GM21576 (cell line): Measurements from ENCODE around the gene ZBTB48.

Source experiments
- ATAC-seq: cut with Tn5 transposase; IDR thresholded peaks from one replicate; pipeline ENCODE4 v1.9.1; 2021; ENCODE audit warnings: mild to moderate bottlenecking, moderate library complexity; ENCODE audit not compliant: unreplicated experiment

Gene ZBTB48

GRCh38 chr1:6572653-6573383 is 7.0 kb upstream of the ZBTB48 start:
- ATAC-seq, result no peak

DNA sequence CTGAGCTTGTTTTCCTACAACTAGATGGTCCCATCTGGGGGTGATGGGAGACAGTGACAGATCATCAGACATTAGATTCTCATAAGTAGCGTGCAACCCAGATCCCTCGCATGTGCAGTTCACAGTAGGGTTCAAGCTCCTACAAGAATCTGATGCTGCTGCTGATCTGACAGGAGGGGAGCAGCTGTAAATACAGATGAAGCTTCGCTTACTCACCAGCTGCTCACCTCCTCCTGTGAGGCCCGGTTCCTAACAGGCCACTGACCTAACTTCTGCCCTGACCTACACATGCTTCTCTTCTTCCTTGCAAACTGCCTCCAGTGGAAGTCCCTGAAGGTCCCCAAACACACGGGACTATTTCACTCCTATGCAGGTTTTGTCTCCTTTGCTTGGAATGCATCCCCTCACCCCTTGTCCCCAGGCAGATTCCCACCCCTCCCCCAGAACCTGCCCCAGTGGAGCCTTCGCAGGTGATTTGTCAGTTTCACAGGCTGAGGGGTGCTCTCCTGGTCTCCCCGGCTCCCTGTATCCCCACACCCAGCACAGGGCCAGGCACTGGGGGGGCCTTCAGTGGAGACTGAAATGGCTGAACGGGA is 5.7 kb upstream of the ZBTB48 start:
- no peak for ATAC-seq

- no peak for ATAC-seq
These were observed 5.0 kb upstream of the ZBTB48 start for GRCh38 chr1:6574818-6575217.

- no peak for ATAC-seq
These were observed 1.8 kb upstream of the ZBTB48 start for GRCh38 chr1:6577831-6578525.

- ATAC-seq, result no peak
These were observed 995 bp upstream of the ZBTB48 start for GRCh38 chr1:6578624-6579373.

DNA sequence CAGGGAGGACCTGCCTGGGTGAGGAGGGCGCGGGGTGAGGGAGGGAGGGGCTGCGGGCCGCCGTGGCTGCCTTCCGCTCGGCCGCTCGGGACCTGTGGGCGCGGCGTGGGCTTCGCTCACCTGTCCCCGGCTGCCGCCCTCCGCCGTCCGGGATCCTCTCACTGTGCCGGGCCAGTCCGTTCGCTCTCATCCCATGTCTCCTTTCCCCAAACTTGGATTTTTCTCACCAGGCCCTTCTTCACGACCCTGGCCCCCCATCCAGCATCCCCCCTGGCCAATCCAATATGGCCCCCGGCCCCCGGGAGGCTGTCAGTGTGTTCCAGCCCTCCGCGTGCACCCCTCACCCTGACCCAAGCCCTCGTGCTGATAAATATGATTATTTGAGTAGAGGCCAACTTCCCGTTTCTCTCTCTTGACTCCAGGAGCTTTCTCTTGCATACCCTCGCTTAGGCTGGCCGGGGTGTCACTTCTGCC is 362 bp downstream of the ZBTB48 start:
- ATAC-seq, result no peak

GRCh38 chr1:6580593-6581409 is 1.0 kb downstream of the ZBTB48 start:
- no peak for ATAC-seq

- ATAC-seq, result no peak
These were observed 1.9 kb downstream of the ZBTB48 start for GRCh38 chr1:6581561-6582305.

DNA sequence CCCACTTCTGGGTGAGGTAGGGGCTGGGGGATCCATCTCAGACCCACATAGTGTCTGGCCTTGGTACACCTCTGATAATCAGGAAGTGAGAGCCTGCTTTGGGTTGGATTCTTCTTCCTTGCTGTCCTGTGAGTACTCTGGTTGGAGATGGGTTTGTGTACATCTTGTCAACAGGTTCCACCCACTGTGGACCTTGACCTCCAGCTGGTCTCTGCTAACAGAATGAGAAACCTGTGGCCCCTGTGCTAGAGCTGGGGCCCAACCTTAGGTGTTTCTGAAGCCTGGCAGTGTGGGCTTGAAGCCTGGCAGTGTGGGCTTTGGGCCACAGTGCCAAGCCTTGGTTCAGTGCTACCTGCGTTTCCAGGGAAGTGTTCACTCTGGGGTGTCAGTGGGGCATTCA is 2.6 kb downstream of the ZBTB48 start:
- no peak for ATAC-seq

DNA sequence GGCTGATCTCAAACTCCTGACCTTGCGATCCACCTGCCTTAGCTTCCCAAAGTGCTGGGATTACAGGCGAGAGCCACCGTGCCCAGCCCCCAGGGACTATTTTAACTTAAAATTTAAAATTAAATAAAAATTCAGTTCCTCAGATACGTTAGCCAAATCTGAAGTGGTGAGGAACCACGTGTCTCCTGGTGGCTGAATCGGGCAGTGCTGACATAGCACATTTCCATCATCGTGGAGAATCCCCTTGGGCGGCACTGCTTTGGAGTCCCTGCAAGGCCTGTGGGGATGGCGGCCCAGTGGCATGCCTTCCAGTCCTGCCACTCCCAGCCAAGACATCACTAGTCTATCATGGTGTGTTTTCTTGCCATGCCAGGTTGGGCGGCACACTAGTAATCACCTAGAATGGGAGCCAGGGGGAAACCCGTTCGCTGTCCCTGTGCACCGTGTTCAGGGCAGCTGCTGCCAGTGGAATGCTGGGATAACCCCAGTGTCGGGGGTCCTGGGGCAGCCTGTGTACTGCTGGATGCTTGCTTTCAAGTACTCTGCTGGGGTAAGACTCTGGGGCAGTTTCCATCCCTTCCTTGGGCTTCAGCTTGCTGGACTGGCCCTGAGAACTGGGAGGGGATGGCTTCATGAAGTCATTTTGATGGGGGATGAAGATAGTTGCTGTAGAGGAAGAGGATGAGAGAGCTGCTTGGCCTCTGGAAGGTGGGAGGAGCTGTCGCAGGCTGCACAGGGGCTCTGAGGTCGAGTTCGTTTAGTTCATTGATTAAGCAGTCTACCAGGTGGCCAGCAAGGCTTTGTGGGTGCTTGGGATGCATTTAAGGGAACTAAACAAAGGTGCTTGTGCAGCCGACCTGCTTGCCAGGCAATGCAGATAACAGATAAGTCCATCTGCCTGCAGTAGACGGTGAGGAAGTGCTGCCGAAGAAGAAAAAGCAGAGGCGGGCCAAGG is 4.6 kb downstream of the ZBTB48 start:
- no peak for ATAC-seq

DNA sequence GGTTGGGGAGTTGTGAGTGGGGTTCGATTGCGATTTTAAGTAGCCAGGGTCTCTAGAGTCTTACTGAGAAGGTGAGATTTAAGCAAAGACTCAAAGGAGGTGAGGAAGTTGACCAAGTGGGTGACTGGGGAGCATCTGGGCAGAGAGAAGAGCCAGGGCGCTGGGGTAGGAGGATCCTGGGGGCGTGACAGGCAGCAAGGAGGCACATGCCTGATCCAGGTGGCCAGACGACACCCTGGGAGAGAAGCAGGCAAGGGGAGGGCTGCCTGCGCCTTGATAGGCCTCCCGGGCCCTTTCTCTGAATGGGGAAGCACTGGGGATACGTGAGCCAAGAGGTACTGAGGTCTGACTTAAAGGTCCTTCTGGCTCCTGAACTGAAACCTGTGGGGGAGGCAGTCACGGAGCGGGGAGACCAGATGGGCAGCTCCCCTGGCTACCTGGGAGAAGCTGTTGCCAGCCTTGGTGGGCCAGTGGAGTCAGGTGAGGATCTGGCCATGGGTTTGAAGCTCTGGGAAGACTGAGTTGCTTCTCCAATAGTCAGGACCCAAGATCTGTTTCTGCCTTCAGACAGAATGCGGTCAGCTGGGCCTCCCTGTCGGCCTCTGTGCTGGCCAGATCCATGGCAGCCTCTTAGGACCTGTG is 5.4 kb downstream of the ZBTB48 start:
- ATAC-seq, result no peak

DNA sequence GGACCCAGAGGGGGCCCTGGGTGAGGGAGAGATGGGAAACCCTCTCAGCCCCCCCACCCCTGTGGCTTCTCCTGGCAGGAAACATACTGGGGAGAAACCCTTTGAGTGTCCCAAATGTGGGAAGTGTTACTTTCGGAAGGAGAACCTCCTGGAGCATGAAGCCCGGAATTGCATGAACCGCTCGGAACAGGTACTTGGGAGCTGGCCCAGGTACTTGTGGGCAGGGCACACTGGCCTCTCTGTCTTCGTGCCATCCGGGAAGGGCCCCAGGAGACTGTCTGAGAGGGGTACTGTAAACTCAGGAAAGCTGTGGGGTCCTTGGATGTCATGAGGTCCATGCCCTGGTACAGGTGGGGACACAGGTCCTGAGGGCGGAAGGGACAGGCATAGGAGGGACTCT is 6.0 kb downstream of the ZBTB48 start:
- no peak for ATAC-seq

DNA sequence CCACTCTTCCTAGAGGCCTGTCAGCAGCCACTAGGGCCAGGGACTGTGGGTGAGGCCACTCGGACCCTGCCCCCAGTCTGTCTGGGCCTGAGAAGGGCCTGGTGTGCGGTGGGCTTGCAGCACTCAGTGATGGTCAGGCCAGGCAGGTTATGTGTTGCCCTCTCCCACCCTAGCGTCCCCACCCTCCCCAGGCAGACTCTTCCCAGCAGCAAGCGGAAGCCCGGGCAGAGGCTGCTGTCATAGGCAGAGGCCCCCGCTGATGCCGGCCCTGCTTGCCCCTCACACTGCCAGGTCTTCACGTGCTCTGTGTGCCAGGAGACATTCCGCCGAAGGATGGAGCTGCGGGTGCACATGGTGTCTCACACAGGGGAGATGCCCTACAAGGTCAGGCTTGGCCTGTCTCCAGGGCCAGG is 6.6 kb downstream of the ZBTB48 start:
- no peak for ATAC-seq

DNA sequence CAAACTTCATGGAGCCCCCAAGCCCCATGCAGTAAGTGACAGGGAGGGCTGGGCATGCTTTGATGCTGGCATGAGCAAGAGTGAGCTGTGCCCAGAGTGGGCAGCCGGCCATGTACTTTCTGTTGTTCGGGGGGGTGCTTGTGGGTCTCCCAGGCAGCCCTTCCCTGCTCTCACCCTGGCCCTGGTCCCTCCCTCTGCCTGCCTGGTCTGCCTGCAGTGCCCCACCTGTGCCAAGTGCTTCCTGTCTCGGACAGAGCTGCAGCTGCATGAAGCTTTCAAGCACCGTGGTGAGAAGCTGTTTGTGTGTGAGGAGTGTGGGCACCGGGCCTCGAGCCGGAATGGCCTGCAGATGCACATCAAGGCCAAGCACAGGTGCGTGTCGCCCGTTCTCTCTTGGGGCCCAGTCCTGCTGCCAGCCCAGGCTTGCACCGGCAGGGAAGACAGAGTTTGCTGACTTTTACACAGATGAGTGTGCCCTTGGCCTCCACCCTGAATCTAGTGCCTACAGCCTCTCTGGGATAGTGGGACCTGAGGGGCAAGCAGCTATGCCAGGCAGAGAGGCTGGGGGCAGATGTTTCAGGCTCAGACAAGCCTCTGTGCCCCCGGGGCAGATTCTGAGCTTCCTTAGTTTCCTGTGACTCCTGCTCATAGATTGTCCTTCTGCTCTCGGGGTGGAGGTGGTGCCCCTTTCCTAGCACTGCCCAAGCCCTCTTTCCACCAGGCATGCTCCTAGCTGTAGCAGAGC is 7.6 kb downstream of the ZBTB48 start:
- ATAC-seq, result no peak

- no peak for ATAC-seq
These were observed 8.5 kb downstream of the ZBTB48 start for GRCh38 chr1:6588128-6588892.

DNA sequence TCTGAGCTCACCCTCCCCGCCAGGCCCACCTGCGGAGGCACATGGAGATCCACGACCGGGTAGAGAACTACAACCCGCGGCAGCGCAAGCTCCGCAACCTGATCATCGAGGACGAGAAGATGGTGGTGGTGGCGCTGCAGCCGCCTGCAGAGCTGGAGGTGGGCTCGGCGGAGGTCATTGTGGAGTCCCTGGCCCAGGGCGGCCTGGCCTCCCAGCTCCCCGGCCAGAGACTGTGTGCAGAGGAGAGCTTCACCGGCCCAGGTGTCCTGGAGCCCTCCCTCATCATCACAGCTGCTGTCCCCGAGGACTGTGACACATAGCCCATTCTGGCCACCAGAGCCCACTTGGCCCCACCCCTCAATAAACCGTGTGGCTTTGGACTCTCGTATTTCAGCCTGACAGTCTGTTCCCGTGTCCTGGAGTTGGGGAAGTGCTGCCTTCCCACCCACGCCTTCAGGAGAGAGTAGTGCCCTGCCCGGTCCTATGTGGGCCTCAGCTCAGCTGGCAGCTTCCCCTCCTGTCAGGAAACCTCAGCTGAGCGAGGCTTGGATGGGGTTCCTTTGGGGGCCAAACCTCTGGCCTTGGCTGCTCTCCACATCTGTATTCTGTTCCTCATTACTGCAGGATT is 9.2 kb downstream of the ZBTB48 start:
- ATAC-seq, result no peak
